Heart left ventricle (tissue), 16 donors: ENCODE measurements around the gene FBXL12. TPM values are rescaled to one million over a fixed set of nuclear protein-coding genes. Genes with fewer than 3 reads are reported as not detected.

Experiments used
- ATAC-seq, 4 donors: fragments of 200-7000 bp; cut with Tn5 transposase; one replicate each; pipeline ENCODE4 v1.9.1; 2020 to 2022; ENCODE audit warnings: moderate library complexity in 4 of 4, mild to moderate bottlenecking in 3 of 4, moderate number of reproducible peaks in 1 of 4
- DNase-seq, 5 donors: peaks; one replicate each; pipeline ENCODE4 v3.0.0-alpha.2; 2020
- H3K27ac ChIP-seq, 12 donors: fragments of 200-600 bp; sonication (generic) in 4 of 12; one replicate each; pipeline versions ENCODE4 v1.5.0 to v1.8.0; 2016 to 2022; ENCODE audit warnings: mild to moderate bottlenecking in 2 of 12
- H3K27me3 ChIP-seq, 9 donors: fragments of 200-600 bp; sonication (generic) in 2 of 9; one replicate each; pipeline versions ENCODE4 v1.5.1 to v1.8.0; 2016 to 2022; ENCODE audit warnings: mild to moderate bottlenecking in 3 of 9
- H3K36me3 ChIP-seq, 9 donors: fragments of 200-600 bp; sonication (generic) in 2 of 9; one replicate each; pipeline versions ENCODE4 v1.5.0 to v1.8.0; 2018 to 2022; ENCODE audit warnings: mild to moderate bottlenecking in 2 of 9
- H3K4me1 ChIP-seq, 12 donors: fragments of 200-600 bp; sonication (generic) in 4 of 12; one replicate each; pipeline versions ENCODE4 v1.5.0 to v1.8.0; 2016 to 2022; ENCODE audit warnings: mild to moderate bottlenecking in 3 of 12
- H3K4me3 ChIP-seq, 12 donors: fragments of 200-600 bp; sonication (generic) in 4 of 12; one replicate each; pipeline versions ENCODE4 v1.5.0 to v1.8.0; 2017 to 2022; ENCODE audit warnings: mild to moderate bottlenecking in 9 of 12, moderate library complexity in 4 of 12
- H3K9me3 ChIP-seq, 12 donors: fragments of 200-600 bp; sonication (generic) in 4 of 12; one replicate each; pipeline versions ENCODE4 v1.5.0 to v1.8.0; 2016 to 2022; ENCODE audit warnings: mild to moderate bottlenecking in 1 of 12
- POLR2A ChIP-seq, 2 donors: fragments of 450-650 bp; IDR thresholded peaks; one replicate each; pipeline ENCODE4 v1.6.1; 2017; ENCODE audit warnings: antibody characterized with exemption in 2 of 2, mild to moderate bottlenecking in 2 of 2, moderate library complexity in 2 of 2
- WGBS, 4 donors: extraction: QIAGEN DNeasy Blood & Tissue Kit in 2 of 4; methylation state at CpG; one replicate each; pipeline versions ENCODE4 v1.1.5 to v1.1.7; 2013 to 2018; 5-methylcytosine and 5-hydroxymethylcytosine counted together
- intact Hi-C, 10 donors: fragments of 100-400 bp; cut with DNase I; formaldehyde crosslinking; loops; one replicate each; pipeline versions ENCODE4 v1.11.1 to v1.14.2; 2022
- long read RNA-seq, 3 donors: library from polyadenylated mRNA; unstranded; transcript quantifications; one replicate each; pipeline ENCODE4 v2.0.0, GENCODE V29; 2020 to 2021
- polyA plus RNA-seq, 2 donors: library from polyadenylated mRNA; stranded (reverse); fragments of 200-250 nt; gene quantifications; one replicate each; pipeline ENCODE4 v1.2.3, GENCODE V29; 2013
- total RNA-seq, 9 donors: library from RNA; depleted of rRNA in 2 of 9; stranded (reverse); fragments of >200 nt in 2 of 9; fragmentation: NEBNext Ultra II Directional in 3 of 9; extraction: Animal tissue kit (Norgen Biotek cat#: 25700) in 3 of 9; gene quantifications; one replicate each; pipeline versions ENCODE4 v1.1.0 to v1.2.4, GENCODE V29; 2016 to 2023
- TF ChIP-seq, protein P1 (sequence below), 12 donors: fragments of 200-600 bp; sonication (generic) in 4 of 12; IDR thresholded peaks; one replicate each; pipeline versions ENCODE4 v1.5.0 to v1.8.0; 2018 to 2022; ENCODE audit warnings: antibody characterized with exemption in 12 of 12, mild to moderate bottlenecking in 5 of 12
- donor health status: ischemic (EF 13 %, LVEDD 7.1; RV severe dilation, severe dysfunction).
- donor health status: healthy with polysubstance abuse.
- donor health status: DM: no; HTN: yes; CAD: no.
- donor health status: DM: no; HTN: no; CAD: no.
- donor health status: ischemic (EF 25% LVEDD 6.9; RV normal size, moderate dysfunction).
- donor health status: ischemic (EF 25% LVEDD 5.7; RV mildly dilated, moderate dysfunction).
- donor health status: healthy.
- donor health status: DM: yes; HTN: yes; CAD: no.
- donor health status: ischemic (EF 35%, LVEDD 5.7; RV mildly dilated, moderate dysfunction).
- donor health status: nonischemic (EF 11% LVEDD 7.7; RV severe dilation, severe dysfunction).
- donor health status: DM: yes; HTN: yes; CAD: no.
- donor health status: PGD.
- donor health status: ischemic (EF 29% LVEDD 5.4; RV normal size, mild dysfunction).
- donor health status: nonischemic (EF 23%, LVEDD 6.1; RV moderate dilation, normal function).

The FBXL12 gene, protein sequence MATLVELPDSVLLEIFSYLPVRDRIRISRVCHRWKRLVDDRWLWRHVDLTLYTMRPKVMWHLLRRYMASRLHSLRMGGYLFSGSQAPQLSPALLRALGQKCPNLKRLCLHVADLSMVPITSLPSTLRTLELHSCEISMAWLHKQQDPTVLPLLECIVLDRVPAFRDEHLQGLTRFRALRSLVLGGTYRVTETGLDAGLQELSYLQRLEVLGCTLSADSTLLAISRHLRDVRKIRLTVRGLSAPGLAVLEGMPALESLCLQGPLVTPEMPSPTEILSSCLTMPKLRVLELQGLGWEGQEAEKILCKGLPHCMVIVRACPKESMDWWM
- total RNA-seq (10 to 100 TPM in 8 of 9 donors, 1 to 10 TPM in 1; 9.8 to 17.6 (median 12.2) TPM), polyA plus RNA-seq (10 to 100 TPM; 11.2 to 14.5 TPM)
- long read RNA-seq, donor 1, transcript FBXL12-201 (3 exons, 1,852 nt) = major isoform, 15 of 32 reads
- long read RNA-seq, donor 1, transcript FBXL12-206 (3 exons, 1,843 nt) = minor isoform, 5 of 32 reads
- long read RNA-seq, donor 1, partial matches to known transcripts = 0 of 32 reads
- long read RNA-seq, donor 1, other reads (novel, unspliced or antisense) = 6 of 32 reads
- long read RNA-seq, donor 2, transcript FBXL12-208 (4 exons, 1,920 nt) = minor isoform, 9 of 82 reads
- long read RNA-seq, donor 2, transcript FBXL12-201 (3 exons, 1,852 nt) = major isoform, 35 of 82 reads
- long read RNA-seq, donor 2, transcript FBXL12-212 (4 exons, 879 nt) = minor isoform, 7 of 82 reads
- long read RNA-seq, donor 2, transcript FBXL12-206 (3 exons, 1,843 nt) = minor isoform, 18 of 82 reads
- long read RNA-seq, donor 2, partial matches to known transcripts = 4 of 82 reads
- long read RNA-seq, donor 2, other reads (novel, unspliced or antisense) = 5 of 82 reads
- long read RNA-seq, donor 3, transcript FBXL12-201 (3 exons, 1,852 nt) = major isoform, 14 of 30 reads
- long read RNA-seq, donor 3, partial matches to known transcripts = 1 of 30 reads
- long read RNA-seq, donor 3, other reads (novel, unspliced or antisense) = 5 of 30 reads

DNA sequence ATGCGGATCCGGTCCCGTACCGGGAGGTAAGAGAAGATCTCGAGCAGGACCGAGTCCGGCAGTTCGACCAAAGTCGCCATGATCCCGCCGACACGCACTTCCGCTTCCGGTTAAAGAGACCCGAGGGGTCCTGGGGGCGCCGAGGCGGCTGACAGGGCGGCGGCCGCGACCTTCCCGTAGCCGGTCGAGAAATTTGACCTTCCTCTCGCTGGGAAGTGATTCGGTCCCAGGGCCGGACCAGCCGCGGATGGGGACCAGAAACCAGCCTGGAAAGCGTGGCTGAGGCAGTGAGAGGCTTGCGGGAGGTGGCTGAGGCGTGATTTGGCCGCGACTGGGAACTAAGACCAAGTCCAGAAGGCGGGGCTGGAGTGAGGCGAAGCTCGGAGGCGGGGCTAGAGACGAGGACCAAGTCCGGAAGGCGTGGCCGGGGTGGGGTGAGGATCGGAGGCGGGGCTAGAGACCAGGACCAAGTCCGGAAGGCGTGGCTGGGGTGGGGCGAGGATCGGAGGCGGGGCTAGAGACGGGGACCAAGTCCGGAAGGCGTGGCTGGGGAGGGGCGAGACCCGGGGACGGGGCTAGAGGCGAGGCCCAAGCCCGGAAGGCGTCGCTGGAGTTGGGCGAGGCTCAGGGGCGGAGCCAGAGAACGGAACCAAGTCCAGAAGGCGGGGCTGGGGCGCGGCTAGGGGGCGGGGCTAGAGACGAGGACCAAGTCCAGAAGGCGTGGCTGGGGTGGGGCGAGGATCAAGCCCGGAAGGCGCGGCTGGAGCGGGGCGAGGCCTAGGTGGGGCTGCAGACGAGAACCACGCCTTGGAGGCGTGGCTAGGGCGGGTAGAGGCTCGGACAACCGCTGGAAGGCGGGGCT is at the start of gene FBXL12:
FBXL12 (minus strand) TSS at position 346 of the 862 bp plus-strand sequence; CDS start at position 80, 266 bp downstream.
- TF ChIP-seq, protein P1, sequence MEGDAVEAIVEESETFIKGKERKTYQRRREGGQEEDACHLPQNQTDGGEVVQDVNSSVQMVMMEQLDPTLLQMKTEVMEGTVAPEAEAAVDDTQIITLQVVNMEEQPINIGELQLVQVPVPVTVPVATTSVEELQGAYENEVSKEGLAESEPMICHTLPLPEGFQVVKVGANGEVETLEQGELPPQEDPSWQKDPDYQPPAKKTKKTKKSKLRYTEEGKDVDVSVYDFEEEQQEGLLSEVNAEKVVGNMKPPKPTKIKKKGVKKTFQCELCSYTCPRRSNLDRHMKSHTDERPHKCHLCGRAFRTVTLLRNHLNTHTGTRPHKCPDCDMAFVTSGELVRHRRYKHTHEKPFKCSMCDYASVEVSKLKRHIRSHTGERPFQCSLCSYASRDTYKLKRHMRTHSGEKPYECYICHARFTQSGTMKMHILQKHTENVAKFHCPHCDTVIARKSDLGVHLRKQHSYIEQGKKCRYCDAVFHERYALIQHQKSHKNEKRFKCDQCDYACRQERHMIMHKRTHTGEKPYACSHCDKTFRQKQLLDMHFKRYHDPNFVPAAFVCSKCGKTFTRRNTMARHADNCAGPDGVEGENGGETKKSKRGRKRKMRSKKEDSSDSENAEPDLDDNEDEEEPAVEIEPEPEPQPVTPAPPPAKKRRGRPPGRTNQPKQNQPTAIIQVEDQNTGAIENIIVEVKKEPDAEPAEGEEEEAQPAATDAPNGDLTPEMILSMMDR (IDR thresholded peaks at IDR 0.05) = no peak
- TF ChIP-seq POLR2A (IDR thresholded peaks at IDR 0.05) = peak; percentile 36 to 84
- Histone ChIP-seq H3K9me3 (no peaks in the 10 kb centered on the region), H3K27ac (peak within 1 kb of the TSS; percentile 88 to 98 (median 96)), H3K4me3 (peak within 1 kb of the TSS; percentile 69 to 98 (median 88)), H3K27me3 (no peaks in the 10 kb centered on the region), H3K36me3 (peaks cover 0 to 5% (median 1%) of the 10 kb centered on the region in 9 donors), H3K4me1 (peaks cover 4 to 26% (median 18%) of the 10 kb centered on the region in 12 donors)
- DNase-seq (peak; percentile 100), ATAC-seq (peak; percentile 95 to 96 (median 96))
- intact Hi-C loops = loop anchor here in 4 of 10 donors (1.0 to 5.0 kb wide), 5 partner anchors 16 to 387 kb away; partner anchors contain the start of genes PIN1 (in 2 of the 4) and ZNF561 (in 1 of the 4)
- 0 to 1% (median 1%) methylated on average over 71 to 82 of the region's 82 CpGs for WGBS, 4 donors

DNA sequence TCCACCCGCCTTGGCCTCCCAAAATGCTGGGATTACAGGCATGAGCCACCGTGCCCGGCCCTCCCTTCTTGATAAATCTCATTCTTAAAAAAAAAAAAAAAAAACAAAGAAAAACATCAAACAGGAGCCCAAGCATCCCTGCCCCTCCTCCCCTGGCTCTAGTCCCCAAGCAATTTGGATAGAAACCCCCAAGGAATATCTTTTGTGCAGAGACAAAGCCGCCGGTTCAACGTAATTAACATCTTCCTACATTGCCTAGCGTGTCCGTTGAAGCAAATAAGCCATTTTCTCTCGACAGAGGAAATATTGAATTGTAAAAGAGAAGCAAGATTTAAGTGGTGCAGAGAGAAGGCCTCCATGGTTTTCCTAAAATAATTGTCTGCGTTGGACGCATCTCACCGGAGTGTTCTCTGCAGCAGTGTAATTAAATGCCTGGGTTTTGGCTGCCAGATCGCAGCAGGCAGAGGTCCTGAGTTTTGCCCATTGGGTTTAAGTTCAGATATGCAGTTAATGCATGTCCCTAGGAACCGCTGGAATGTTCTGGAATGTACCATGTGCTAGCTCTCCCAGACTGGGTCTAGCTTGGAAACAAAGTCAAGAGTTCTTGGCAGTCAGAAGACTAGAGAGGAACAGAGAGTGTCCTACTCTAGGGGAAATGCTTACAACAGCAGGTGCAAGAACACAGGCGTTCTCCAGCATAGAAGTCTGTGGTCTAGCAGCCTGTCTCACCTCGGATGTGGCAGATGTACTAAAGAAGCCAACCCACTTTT is 47.0 kb upstream of the FBXL12 start:
- H3K27ac ChIP-seq = no peak overlapping the region
- H3K9me3 ChIP-seq = no peaks in the 10 kb centered on the region
- no peak for TF ChIP-seq POLR2A (IDR thresholded peaks at IDR 0.05)
- no peak for ATAC-seq
- DNase-seq = no peak
- 79 to 84% (median 81%) methylated on average over 16 of the region's 16 CpGs for WGBS, 4 donors
- no peaks in the 10 kb centered on the region for H3K4me1 ChIP-seq
- H3K4me3 ChIP-seq = no peak overlapping the region
- H3K36me3 ChIP-seq = no peaks in the 10 kb centered on the region
- H3K27me3 ChIP-seq = no peaks in the 10 kb centered on the region
- intact Hi-C loops = no loop called here

DNA sequence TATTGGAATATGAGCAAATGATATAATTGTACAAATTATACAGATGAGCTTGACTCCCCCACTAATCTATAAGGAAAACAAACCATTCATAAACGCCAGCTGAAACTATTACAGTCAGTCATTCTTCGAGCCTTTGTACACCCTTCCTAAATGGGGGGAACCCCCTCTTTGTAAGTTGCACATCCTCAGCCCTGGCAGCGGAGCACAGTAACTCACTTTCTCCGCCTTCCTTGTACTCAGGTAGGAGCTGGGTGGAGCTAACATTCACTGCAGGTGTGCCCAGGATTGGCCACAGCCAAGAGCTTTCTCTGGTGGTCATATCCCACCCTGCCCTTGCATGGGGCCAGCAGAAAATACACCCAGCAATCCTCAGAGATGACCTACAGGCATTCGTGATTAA is 44.9 kb upstream of the FBXL12 start:
- Histone ChIP-seq H3K4me1 (peaks cover 0 to 2% (median 0%) of the 10 kb centered on the region in 12 donors), H3K27ac (no peak overlapping the region), H3K27me3 (peaks cover 0 to 2% (median 0%) of the 10 kb centered on the region in 9 donors), H3K9me3 (no peaks in the 10 kb centered on the region), H3K36me3 (no peaks in the 10 kb centered on the region), H3K4me3 (no peak overlapping the region)
- intact Hi-C loops = no loop called here
- no peak for TF ChIP-seq POLR2A (IDR thresholded peaks at IDR 0.05)
- TF ChIP-seq, protein P1 (IDR thresholded peaks at IDR 0.05) = no peak
- DNase-seq (no peak), ATAC-seq (no peak)
- WGBS, 4 donors = 87 to 90% (median 89%) methylated on average over 5 of the region's 5 CpGs
